CD4-positive, alpha-beta T cell (primary cell): Measurements from ENCODE around the gene ZXDC. TPM values are rescaled to one million over a fixed set of nuclear protein-coding genes. Genes with fewer than 3 reads are reported as not detected.

ENCODE experiments used
- ATAC-seq: fragments of 200-7000 bp; cut with Tn5 transposase; one replicate; pipeline ENCODE4 v1.10.0; 2022; ENCODE audit warnings: mild to moderate bottlenecking; ENCODE audit not compliant: poor library complexity
- CTCF ChIA-PET: fragments of 350-600 bp; sonication (Branson Sonifier 250); formaldehyde crosslinking; loops from one replicate; lab custom pipeline; 2021; ENCODE audit warnings: antibody characterized with exemption, inconsistent platforms; lab: Charles Lee
- POLR2A ChIA-PET: fragments of 350-600 bp; sonication (Branson Sonifier 250); formaldehyde crosslinking; loops from one replicate; lab custom pipeline; 2021; ENCODE audit warnings: antibody characterized with exemption, inconsistent platforms; lab: Charles Lee
- DNase-seq, 14 experiments: peaks; one replicate each; pipeline ENCODE4 v3.0.0-alpha.2; 2013 to 2020; ENCODE audit warnings: mixed read lengths in 2 of 14
- H3K27ac ChIP-seq, 2 donors: one replicate each; pipeline versions ENCODE4 v1.5.1 to v1.7.0; 2013; ENCODE audit warnings: low read length in 2 of 2, low read depth in 1 of 2, mild to moderate bottlenecking in 1 of 2
- H3K27me3 ChIP-seq, 2 experiments: 1 replicate in 1 of 2; 2 replicates in 1 of 2; pipeline versions ENCODE4 v1.6.1 to v1.7.0; 2013; ENCODE audit warnings: low read length in 2 of 2, control low read depth in 1 of 2, mild to moderate bottlenecking in 1 of 2, moderate library complexity in 1 of 2; ENCODE audit not compliant: insufficient read depth in 2 of 2, control insufficient read depth in 1 of 2
- H3K36me3 ChIP-seq: one replicate; pipeline ENCODE4 v1.6.1; 2013; ENCODE audit warnings: low read length, control low read depth; ENCODE audit not compliant: insufficient read depth
- H3K4me1 ChIP-seq: one replicate; pipeline ENCODE4 v1.6.1; 2013; ENCODE audit warnings: low read length, control low read depth; ENCODE audit not compliant: insufficient read depth
- H3K4me3 ChIP-seq: one replicate; pipeline ENCODE4 v1.5.1; 2013; ENCODE audit warnings: mild to moderate bottlenecking, low read length, moderate library complexity
- H3K9me3 ChIP-seq, 2 experiments: 1 replicate in 1 of 2; 2 replicates in 1 of 2; pipeline versions ENCODE4 v1.6.1 to v1.7.0; 2013; ENCODE audit warnings: low read length in 2 of 2, mild to moderate bottlenecking in 2 of 2, control low read depth in 1 of 2, moderate library complexity in 1 of 2; ENCODE audit not compliant: control insufficient read depth in 1 of 2, insufficient read depth in 1 of 2
- H3K27ac Mint-ChIP-seq: one replicate; pipeline ENCODE4 v1.8.0; 2020; ENCODE audit warnings: mixed read lengths
- H3K27me3 Mint-ChIP-seq: one replicate; pipeline ENCODE4 v1.8.0; 2021; ENCODE audit warnings: mixed read lengths
- H3K36me3 Mint-ChIP-seq: one replicate; pipeline ENCODE4 v1.8.0; 2021; ENCODE audit warnings: low read depth, mixed read lengths
- H3K4me1 Mint-ChIP-seq: one replicate; pipeline ENCODE4 v1.8.0; 2021; ENCODE audit warnings: low read depth, mixed read lengths
- H3K4me3 Mint-ChIP-seq: one replicate; pipeline ENCODE4 v1.8.0; 2020; ENCODE audit warnings: mild to moderate bottlenecking, mixed read lengths
- H3K9me3 Mint-ChIP-seq: one replicate; pipeline ENCODE4 v1.8.0; 2020; ENCODE audit warnings: mixed read lengths
- intact Hi-C, 2 experiments: fragments of 100-400 bp; cut with DNase I in 1 of 2; cut with micrococcal nuclease in 1 of 2; formaldehyde crosslinking; loops; one replicate each; pipeline versions ENCODE4 v1.15.1 to v1.9.0; 2023 to 2025; cut with DNase I, micrococcal nuclease
- total RNA-seq, 174 experiments: library from RNA in 2 of 174; stranded (reverse) in 2 of 174; gene quantifications; one replicate each; pipeline ENCODE4 v1.2.3 and lab custom pipeline; 2021 to 2026
- TF ChIP-seq, protein P1 (sequence below): fragments of 200-600 bp; IDR thresholded peaks from one replicate; pipeline ENCODE4 v1.8.0; 2022; ENCODE audit warnings: antibody characterized with exemption, mild to moderate bottlenecking

ZXDC gene
- total RNA-seq, 2 experiments from 2014 or later: 60.7 to 61.3 TPM

- no peak for ATAC-seq
- no peaks in the 10 kb centered on the region for H3K9me3 ChIP-seq
- H3K4me1 Mint-ChIP-seq: peaks cover 27% of the 10 kb centered on the region
- intact Hi-C loops: no loop called here
- ChIA-PET POLR2A (no interaction called here), CTCF (no interaction called here)
- H3K4me3 Mint-ChIP-seq: no peak overlapping the region
- H3K4me1 ChIP-seq: peaks cover 22% of the 10 kb centered on the region
- H3K9me3 Mint-ChIP-seq: no peaks in the 10 kb centered on the region
- H3K27ac ChIP-seq: no peak overlapping the region
- peak in 1 of 14 experiments; percentile 16 for DNase-seq
- no peaks in the 10 kb centered on the region for H3K27me3 ChIP-seq
- no peaks in the 10 kb centered on the region for H3K27me3 Mint-ChIP-seq
- peaks cover 92% of the 10 kb centered on the region for H3K36me3 Mint-ChIP-seq
- no peak overlapping the region for H3K4me3 ChIP-seq
- H3K36me3 ChIP-seq: peaks cover 97% of the 10 kb centered on the region
- TF ChIP-seq, protein P1, sequence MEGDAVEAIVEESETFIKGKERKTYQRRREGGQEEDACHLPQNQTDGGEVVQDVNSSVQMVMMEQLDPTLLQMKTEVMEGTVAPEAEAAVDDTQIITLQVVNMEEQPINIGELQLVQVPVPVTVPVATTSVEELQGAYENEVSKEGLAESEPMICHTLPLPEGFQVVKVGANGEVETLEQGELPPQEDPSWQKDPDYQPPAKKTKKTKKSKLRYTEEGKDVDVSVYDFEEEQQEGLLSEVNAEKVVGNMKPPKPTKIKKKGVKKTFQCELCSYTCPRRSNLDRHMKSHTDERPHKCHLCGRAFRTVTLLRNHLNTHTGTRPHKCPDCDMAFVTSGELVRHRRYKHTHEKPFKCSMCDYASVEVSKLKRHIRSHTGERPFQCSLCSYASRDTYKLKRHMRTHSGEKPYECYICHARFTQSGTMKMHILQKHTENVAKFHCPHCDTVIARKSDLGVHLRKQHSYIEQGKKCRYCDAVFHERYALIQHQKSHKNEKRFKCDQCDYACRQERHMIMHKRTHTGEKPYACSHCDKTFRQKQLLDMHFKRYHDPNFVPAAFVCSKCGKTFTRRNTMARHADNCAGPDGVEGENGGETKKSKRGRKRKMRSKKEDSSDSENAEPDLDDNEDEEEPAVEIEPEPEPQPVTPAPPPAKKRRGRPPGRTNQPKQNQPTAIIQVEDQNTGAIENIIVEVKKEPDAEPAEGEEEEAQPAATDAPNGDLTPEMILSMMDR: no peak
- no peak overlapping the region for H3K27ac Mint-ChIP-seq
Measured at GRCh38 chr3:126464093-126464492, 11.6 kb downstream of the ZXDC start.

- H3K9me3 ChIP-seq: no peaks in the 10 kb centered on the region
- no peaks in the 10 kb centered on the region for H3K27me3 Mint-ChIP-seq
- TF ChIP-seq, protein P1: no peak
- H3K27me3 ChIP-seq: no peaks in the 10 kb centered on the region
- H3K4me1 Mint-ChIP-seq: peaks cover 26% of the 10 kb centered on the region
- DNase-seq (no peak), ATAC-seq (no peak)
- H3K9me3 Mint-ChIP-seq: no peaks in the 10 kb centered on the region
- no peak overlapping the region for H3K4me3 ChIP-seq
- ChIA-PET POLR2A (no interaction called here), CTCF (no interaction called here)
- peaks cover 92% of the 10 kb centered on the region for H3K36me3 Mint-ChIP-seq
- H3K4me3 Mint-ChIP-seq: no peak overlapping the region
- intact Hi-C loops: no loop called here
- H3K27ac ChIP-seq: no peak overlapping the region
- H3K36me3 ChIP-seq: peaks cover 97% of the 10 kb centered on the region
- no peak overlapping the region for H3K27ac Mint-ChIP-seq
- H3K4me1 ChIP-seq: peaks cover 21% of the 10 kb centered on the region
Measured at GRCh38 chr3:126463521-126463920, 12.2 kb downstream of the ZXDC start.

DNA sequence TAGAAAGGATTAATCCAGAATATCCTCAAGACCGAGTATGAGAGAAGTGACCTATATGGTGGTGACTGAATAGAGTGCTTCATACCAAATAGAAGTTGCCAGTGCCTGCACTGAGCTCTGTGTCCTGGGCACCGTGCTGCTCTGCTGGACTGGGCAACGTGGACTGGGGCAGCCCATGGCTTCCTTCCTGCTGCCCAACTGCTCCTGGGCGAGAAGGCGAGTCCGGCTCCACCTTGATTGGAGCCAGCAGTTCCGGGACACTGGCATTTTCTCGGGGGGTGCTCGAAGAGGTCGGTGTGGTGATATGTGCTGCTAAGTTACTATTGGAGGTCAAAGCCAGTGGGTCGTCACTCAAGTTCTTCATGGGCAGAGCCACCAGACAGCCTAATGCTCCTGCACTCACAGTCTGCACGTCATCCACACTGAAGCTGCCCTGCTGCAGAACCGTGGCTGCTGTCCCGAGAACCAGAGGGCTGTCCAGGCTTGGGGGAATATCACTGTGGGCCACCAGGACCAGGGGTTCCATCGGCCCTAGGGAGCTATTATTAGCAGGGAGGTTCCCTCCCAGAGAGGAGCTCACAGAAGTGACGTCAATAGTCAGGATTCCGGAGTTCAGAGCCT, 14.1 kb downstream of the ZXDC start:
- no peak overlapping the region for H3K27ac Mint-ChIP-seq
- POLR2A ChIA-PET: no interaction called here
- H3K27me3 Mint-ChIP-seq: no peaks in the 10 kb centered on the region
- intact Hi-C loops: no loop called here
- H3K36me3 Mint-ChIP-seq: peaks cover 94% of the 10 kb centered on the region
- Histone ChIP-seq H3K9me3 (no peaks in the 10 kb centered on the region), H3K27me3 (no peaks in the 10 kb centered on the region), H3K4me1 (peaks cover 10% of the 10 kb centered on the region), H3K36me3 (peaks cover 93% of the 10 kb centered on the region), H3K27ac (no peak overlapping the region), H3K4me3 (no peak overlapping the region)
- CTCF ChIA-PET: no interaction called here
- no peak overlapping the region for H3K4me3 Mint-ChIP-seq
- TF ChIP-seq, protein P1: no peak
- H3K9me3 Mint-ChIP-seq: no peaks in the 10 kb centered on the region
- peaks cover 26% of the 10 kb centered on the region for H3K4me1 Mint-ChIP-seq
- DNase-seq (peak in 1 of 14 experiments; percentile 16), ATAC-seq (no peak)
